GM12878 (cell line): ENCODE measurements around the gene ME3.

Source experiments
- BRCA1 ChIP-seq: IDR thresholded peaks from 2 replicates; pipeline ENCODE4 v1.6.1; 2011; ENCODE audit warnings: low read depth, low read length, improper control_type of control experiment
- EP300 ChIP-seq, 2 experiments: fragments of 150-350 bp in 1 of 2; IDR thresholded peaks; 2 replicates each; pipeline ENCODE4 v1.6.1; 2011 to 2012; ENCODE audit warnings: low read depth in 2 of 2, low read length in 2 of 2, borderline replicate concordance in 1 of 2, improper control_type of control experiment in 1 of 2, inconsistent platforms in 1 of 2; ENCODE audit not compliant: control insufficient read depth in 1 of 2
- RBBP5 ChIP-seq: fragments of 200-600 bp; sonication (generic); conservative IDR thresholded peaks from 2 replicates; pipeline ENCODE4 v1.6.1; 2016
- TF ChIP-seq, protein P1 (sequence below): fragments of 450-650 bp; IDR thresholded peaks from 2 replicates; pipeline ENCODE4 v1.6.1; 2016; ENCODE audit warnings: mild to moderate bottlenecking

DNA sequence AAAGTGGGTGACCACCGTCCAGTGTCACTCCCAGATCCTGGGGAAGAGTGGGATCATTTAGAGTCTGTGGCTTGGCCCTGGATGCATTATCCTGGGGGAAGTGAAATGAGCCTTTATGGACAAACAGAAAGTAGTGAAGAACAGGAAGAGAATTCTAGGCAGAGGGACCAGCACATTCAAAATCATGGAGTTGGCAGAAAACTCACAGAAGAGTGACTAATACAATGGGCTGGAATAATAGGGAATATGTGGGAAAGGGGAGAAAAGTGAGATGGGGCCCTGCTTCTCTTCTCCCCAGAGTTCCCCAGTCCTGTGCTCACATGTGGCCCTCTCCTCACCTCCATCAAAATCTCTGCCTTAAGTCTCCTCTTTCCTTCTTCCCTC is 213.4 kb downstream of the ME3 start:
- TF ChIP-seq RBBP5 (no peak), BRCA1 (no peak), EP300 (IDR thresholded peaks at IDR 0.05; ENCODE audit: borderline replicate concordance in 1 of 2, control insufficient read depth in 1 of 2, low read depth in 2 of 2, low read length in 2 of 2) (no peak)
- TF ChIP-seq, protein P1, sequence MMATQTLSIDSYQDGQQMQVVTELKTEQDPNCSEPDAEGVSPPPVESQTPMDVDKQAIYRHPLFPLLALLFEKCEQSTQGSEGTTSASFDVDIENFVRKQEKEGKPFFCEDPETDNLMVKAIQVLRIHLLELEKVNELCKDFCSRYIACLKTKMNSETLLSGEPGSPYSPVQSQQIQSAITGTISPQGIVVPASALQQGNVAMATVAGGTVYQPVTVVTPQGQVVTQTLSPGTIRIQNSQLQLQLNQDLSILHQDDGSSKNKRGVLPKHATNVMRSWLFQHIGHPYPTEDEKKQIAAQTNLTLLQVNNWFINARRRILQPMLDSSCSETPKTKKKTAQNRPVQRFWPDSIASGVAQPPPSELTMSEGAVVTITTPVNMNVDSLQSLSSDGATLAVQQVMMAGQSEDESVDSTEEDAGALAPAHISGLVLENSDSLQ: no peak
